ENCODE results near the gene F9.

The F9 gene

GRCh38 chrX:139560221-139560620, 29.7 kb downstream of the F9 start:
- no peak for DNase-seq

GRCh38 chrX:139563251-139563650, 32.7 kb downstream of the F9 start:
- in situ Hi-C loops (cut with HindIII; ENCODE audit: low pct_ligation_motif_present, low sequenced_read_pairs), result no loop called here
- no peak overlapping the region for H3K27ac ChIP-seq
- no peak for DNase-seq
- H3K36me3 ChIP-seq (replicated peaks), result no peaks in the 10 kb centered on the region
- H3K27me3 ChIP-seq (replicated peaks), result no peaks in the 10 kb centered on the region
- no peak overlapping the region for H3K4me3 ChIP-seq (ENCODE audit: low read depth, low read length)
- TF ChIP-seq CTCF (IDR thresholded peaks at IDR 0.05; ENCODE audit: low read depth, low read length, missing control alignments), result no peak

More at GRCh38 chrX:139560221-139560620, 29.7 kb downstream of the F9 start:
- Histone ChIP-seq H3K4me3 (ENCODE audit: low read depth, low read length) (no peak overlapping the region), H3K27me3 (replicated peaks) (no peaks in the 10 kb centered on the region), H3K27ac (no peak overlapping the region), H3K36me3 (replicated peaks) (no peaks in the 10 kb centered on the region)
- in situ Hi-C loops (cut with HindIII; ENCODE audit: low pct_ligation_motif_present, low sequenced_read_pairs), result no loop called here
- no peak for TF ChIP-seq CTCF (IDR thresholded peaks at IDR 0.05; ENCODE audit: low read depth, low read length, missing control alignments)

- no peak for DNase-seq
- no peaks in the 10 kb centered on the region for H3K36me3 ChIP-seq (replicated peaks)
- no peaks in the 10 kb centered on the region for H3K27me3 ChIP-seq (replicated peaks)
- H3K4me3 ChIP-seq (ENCODE audit: low read depth, low read length), result no peak overlapping the region
- in situ Hi-C loops (cut with HindIII; ENCODE audit: low pct_ligation_motif_present, low sequenced_read_pairs), result no loop called here
- no peak for TF ChIP-seq CTCF (IDR thresholded peaks at IDR 0.05; ENCODE audit: low read depth, low read length, missing control alignments)
- no peak overlapping the region for H3K27ac ChIP-seq
These were observed 36.4 kb downstream of the F9 start for GRCh38 chrX:139566981-139567380.

DNA sequence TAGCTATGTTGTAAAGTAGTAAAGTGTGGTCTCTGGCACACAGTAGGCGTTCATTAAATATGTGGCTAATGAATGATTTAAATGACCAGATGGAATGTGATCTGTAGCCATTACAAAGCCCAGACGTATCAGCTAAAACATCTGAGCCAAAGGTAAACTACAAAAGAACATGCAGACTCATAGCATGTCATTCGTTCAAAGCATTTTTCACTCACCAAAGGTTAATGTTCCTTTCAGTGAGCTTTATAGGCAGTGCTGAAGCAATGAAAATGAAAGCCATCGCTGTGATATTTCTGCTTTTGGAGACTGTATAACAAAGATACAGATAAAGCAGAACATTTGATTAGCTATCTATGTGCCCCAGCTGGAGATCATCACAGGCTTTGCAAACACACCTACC, 50.5 kb downstream of the F9 start:
- Histone ChIP-seq H3K27ac (no peak overlapping the region), H3K27me3 (replicated peaks) (no peaks in the 10 kb centered on the region), H3K36me3 (replicated peaks) (no peaks in the 10 kb centered on the region), H3K4me3 (ENCODE audit: low read depth, low read length) (no peak overlapping the region)
- no peak for DNase-seq
- in situ Hi-C loops (cut with HindIII; ENCODE audit: low pct_ligation_motif_present, low sequenced_read_pairs), result no loop called here
- no peak for TF ChIP-seq CTCF (IDR thresholded peaks at IDR 0.05; ENCODE audit: low read depth, low read length, missing control alignments)

GRCh38 chrX:139585613-139586012, 55.1 kb downstream of the F9 start:
- no peak for TF ChIP-seq CTCF (IDR thresholded peaks at IDR 0.05; ENCODE audit: low read depth, low read length, missing control alignments)
- in situ Hi-C loops (cut with HindIII; ENCODE audit: low pct_ligation_motif_present, low sequenced_read_pairs), result no loop called here
- no peak overlapping the region for H3K4me3 ChIP-seq (ENCODE audit: low read depth, low read length)

DNA sequence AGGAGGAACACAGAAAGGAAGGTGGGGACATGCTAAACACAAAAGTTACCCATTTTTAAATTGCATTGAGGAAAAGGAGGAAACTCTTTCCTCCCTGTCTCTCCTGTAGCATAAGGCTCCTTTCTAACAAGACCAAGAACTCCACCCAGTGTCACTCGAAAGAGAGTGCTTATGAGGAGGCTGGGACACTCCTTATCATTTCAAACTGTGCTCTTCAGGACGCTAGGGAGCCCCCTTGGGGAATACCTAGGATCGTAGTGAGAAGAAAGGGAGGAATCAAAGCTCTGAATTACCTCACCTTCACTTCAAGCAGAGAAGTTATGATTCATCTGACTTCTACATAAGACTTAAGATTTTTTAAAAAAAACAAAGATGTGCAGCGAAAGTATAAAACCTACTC, 65.5 kb downstream of the F9 start:
- H3K27me3 ChIP-seq (replicated peaks), result no peaks in the 10 kb centered on the region
- no peak for DNase-seq
- no peak overlapping the region for H3K4me3 ChIP-seq (ENCODE audit: low read depth, low read length)
- in situ Hi-C loops (cut with HindIII; ENCODE audit: low pct_ligation_motif_present, low sequenced_read_pairs), result no loop called here
- no peak overlapping the region for H3K27ac ChIP-seq
- H3K36me3 ChIP-seq (replicated peaks), result no peaks in the 10 kb centered on the region
- no peak for TF ChIP-seq CTCF (IDR thresholded peaks at IDR 0.05; ENCODE audit: low read depth, low read length, missing control alignments)

More at GRCh38 chrX:139585613-139586012, 55.1 kb downstream of the F9 start:
- Histone ChIP-seq H3K36me3 (replicated peaks) (no peaks in the 10 kb centered on the region), H3K27ac (no peak overlapping the region), H3K27me3 (replicated peaks) (no peaks in the 10 kb centered on the region)
- no peak for DNase-seq

Data from brain microvascular endothelial cell (primary cell).